ENCODE results near the gene IL22RA1.

DNA sequence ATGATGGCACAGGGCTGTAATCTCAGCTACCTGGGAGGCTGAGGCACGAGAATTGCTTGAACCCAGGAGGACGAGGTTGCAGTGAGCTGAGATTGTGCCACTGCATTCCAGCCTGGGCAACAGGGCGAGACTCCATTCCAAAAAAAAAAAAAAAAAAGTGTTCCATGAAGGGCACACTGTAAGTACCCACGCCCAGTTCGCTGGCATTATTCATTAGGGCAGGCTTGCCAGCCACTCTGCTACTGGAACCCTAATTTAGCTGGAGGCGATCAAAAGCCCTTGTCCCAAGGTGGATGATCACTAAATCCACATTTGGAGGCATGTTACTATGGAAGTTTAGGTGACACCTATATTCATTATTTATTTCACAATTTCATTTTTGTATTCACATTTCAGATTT, 39.1 kb upstream of the IL22RA1 start:
- TF ChIP-seq, protein P1, sequence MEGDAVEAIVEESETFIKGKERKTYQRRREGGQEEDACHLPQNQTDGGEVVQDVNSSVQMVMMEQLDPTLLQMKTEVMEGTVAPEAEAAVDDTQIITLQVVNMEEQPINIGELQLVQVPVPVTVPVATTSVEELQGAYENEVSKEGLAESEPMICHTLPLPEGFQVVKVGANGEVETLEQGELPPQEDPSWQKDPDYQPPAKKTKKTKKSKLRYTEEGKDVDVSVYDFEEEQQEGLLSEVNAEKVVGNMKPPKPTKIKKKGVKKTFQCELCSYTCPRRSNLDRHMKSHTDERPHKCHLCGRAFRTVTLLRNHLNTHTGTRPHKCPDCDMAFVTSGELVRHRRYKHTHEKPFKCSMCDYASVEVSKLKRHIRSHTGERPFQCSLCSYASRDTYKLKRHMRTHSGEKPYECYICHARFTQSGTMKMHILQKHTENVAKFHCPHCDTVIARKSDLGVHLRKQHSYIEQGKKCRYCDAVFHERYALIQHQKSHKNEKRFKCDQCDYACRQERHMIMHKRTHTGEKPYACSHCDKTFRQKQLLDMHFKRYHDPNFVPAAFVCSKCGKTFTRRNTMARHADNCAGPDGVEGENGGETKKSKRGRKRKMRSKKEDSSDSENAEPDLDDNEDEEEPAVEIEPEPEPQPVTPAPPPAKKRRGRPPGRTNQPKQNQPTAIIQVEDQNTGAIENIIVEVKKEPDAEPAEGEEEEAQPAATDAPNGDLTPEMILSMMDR (IDR thresholded peaks at IDR 0.05) = no peak
- no peak for TF ChIP-seq POLR2AphosphoS5 (IDR thresholded peaks at IDR 0.05)
- no peak for TF ChIP-seq EP300 (IDR thresholded peaks at IDR 0.05)

Measured in esophagus muscularis mucosa (tissue), 4 donors.